Epithelial cell of esophagus (primary cell): Measurements from ENCODE around the gene THOC5.
"Not testable (repeated sequence)": the region's sequence is repeated elsewhere in the genome, so short reads cannot be mapped to it uniquely, and the experiment has no call there.

Experiments used
- DNase-seq: peaks from one replicate; pipeline ENCODE4 v3.0.0; 2010; ENCODE audit warnings: low read depth
- H3K4me3 ChIP-seq: 2 replicates; pipeline ENCODE4 v1.5.1; 2011; ENCODE audit warnings: mild to moderate bottlenecking, low read length, control low read depth
- CTCF ChIP-seq: IDR thresholded peaks from 2 replicates; pipeline ENCODE4 v1.5.1; 2011; ENCODE audit warnings: low read depth, mild to moderate bottlenecking, low read length, control low read depth, inconsistent platforms; ENCODE audit not compliant: insufficient read depth; ENCODE audit errors: missing control alignments

The THOC5 gene

GRCh38 chr22:29503811-29504372, 49.7 kb downstream of the THOC5 start:
- H3K4me3 ChIP-seq = no peak overlapping the region
- peak; percentile 34 for DNase-seq
- TF ChIP-seq CTCF = no peak

GRCh38 chr22:29499852-29500251, 53.7 kb downstream of the THOC5 start:
- no peak for DNase-seq
- no peak overlapping the region for H3K4me3 ChIP-seq
- TF ChIP-seq CTCF = no peak

GRCh38 chr22:29493636-29494035, 59.9 kb downstream of the THOC5 start:
- DNase-seq = no peak
- TF ChIP-seq CTCF = no peak
- no peak overlapping the region for H3K4me3 ChIP-seq

- no peak for DNase-seq
- no peak overlapping the region for H3K4me3 ChIP-seq
- TF ChIP-seq CTCF = no peak
Observed at GRCh38 chr22:29491012-29491411, 62.5 kb downstream of the THOC5 start.

GRCh38 chr22:29489127-29489780, 64.3 kb downstream of the THOC5 start:
- DNase-seq, H3K4me3 ChIP-seq: not testable (repeated sequence)

DNA sequence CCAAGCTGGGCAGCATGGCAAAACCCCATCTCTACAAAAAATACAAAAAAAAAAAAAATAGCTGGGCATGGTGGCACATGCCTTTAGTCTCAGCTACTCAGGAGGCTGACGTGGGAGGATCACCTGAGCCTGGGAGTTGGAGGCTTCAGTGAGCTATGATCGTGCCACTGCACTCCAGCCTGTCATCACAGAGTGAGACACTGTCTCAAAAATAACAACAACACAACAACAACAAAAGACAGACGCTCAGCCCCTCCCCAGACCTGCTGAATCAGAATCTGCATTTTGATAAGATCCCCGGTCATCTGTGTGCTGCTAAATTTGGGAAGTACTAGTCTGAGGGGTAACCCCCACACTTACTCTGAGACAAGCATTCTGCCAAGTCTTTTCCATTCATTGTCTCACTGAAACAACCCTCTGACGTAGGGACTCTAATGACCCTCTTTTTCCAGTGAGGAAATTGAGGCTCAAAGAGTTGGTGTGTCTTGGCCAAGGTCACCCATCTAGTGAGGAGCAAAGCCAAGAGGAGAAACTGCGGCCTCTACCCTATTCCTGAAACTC, 66.1 kb downstream of the THOC5 start:
- no peak for DNase-seq
- no peak overlapping the region for H3K4me3 ChIP-seq
- TF ChIP-seq CTCF = no peak

GRCh38 chr22:29485448-29485847, 68.1 kb downstream of the THOC5 start:
- no peak overlapping the region for H3K4me3 ChIP-seq
- no peak for TF ChIP-seq CTCF
- no peak for DNase-seq
